NCI-H1092 (cell line): ENCODE data around the gene TMEFF2.
"Not testable (repeated sequence)": the region's sequence is repeated elsewhere in the genome, so short reads cannot be mapped to it uniquely, and the experiment has no call there.

Experiments used
- DNase-seq: peaks from one replicate; lab custom pipeline; 2025; lab: John Stamatoyannopoulos, UW

Gene TMEFF2

DNA sequence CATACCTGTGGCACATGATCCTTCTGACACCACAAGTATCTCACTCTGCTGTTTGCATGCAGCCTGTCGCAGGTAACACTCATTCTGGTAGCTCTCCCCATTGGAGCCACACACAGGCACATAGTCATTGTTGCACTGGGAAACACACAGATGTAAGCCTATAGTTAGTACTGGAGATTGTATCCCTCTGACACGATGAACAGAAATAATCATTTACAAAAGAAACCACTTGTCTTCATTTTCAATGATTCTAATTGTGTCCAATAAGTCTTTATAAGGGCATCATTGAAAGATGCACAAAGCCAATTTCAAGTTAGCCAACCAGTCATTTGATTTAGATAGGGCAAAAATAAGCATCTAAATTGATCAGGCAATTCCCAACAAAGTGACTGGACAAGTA is 10.4 kb downstream of the TMEFF2 start:
- no peak for DNase-seq

DNA sequence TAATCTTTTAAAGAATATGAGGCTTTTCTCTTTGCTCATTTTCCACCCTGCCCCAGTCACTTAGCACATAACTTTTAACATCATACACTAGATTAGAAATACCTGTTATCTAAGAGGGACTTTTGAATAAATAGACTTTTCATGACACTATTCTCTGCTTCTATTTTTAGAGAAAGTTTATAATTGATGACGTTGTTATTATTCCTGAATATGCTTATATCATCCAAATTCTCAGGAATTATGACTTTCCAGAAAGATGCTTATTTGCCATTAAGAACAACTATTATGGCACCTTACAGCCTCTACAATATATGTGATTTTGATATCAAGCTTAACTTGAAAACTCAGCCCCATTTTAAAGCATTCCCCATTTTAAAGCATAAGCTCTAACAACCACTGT is 11.4 kb downstream of the TMEFF2 start:
- no peak for DNase-seq

DNA sequence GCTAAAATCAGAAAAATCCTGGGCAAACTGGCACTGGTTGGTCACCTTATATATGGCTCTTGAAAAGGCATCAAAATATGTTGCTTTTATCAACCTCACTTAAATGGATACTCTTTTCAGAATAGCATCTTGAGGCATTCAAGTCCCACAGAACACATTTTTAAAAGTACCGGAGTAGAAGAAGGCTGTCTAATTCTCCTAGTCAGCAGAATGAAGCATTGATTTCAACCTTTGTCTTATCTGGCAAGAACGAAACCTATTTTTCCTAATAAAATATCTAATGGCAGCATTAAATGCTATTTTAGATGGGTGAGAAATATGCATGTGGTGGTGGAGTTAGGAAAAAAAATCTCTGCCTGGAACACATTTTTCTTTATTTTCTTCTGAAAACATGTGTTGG is 27.8 kb downstream of the TMEFF2 start:
- no peak for DNase-seq

DNA sequence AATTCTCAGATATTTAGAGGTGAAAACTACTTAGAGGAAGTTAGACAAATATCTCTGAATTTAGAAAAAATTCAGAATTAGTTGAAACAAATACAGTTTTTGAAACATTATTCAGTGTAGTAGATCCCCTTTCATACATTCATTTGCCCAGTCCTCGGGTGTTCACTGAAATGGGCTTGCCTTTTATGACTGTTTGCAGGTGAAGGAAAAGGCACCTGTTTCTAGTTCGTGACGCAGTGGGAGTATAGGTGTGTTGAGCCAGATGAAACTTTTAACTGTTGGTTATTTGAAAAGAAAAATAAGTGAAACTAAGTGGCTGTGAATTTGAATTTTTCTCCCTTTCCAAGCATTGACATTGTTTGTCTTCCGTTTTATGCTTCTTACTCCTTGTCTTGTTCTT is 28.9 kb downstream of the TMEFF2 start:
- no peak for DNase-seq

DNA sequence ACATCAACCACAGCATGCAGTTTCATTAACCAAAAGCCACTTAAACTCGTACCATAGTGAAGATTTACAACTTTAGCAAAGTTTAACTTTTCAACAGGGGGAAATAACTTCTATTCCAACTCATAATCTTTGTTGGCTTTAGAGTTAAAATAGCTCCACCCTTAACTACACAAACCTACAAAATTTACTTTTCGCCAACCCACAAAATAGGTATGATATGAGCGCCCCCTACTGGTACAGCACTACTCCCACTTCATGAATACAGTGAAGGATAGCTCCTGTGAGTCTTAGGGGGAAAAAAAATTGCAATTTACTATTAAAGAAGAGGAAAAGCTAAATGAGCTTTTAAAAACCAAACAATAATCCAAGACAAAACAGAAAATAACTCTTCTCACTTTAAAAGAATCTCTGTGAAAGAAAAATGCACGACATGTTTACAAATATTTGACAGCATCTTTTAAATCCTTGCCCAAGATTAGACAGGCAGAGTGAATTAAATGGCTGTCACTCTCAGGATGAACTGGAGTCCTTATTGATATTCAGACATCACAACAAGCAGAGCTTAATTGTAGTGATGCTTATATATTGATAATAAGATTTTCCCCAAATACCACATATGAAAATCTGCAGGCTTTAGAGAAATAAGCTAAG is 32.2 kb downstream of the TMEFF2 start:
- DNase-seq = peak; percentile 4

DNA sequence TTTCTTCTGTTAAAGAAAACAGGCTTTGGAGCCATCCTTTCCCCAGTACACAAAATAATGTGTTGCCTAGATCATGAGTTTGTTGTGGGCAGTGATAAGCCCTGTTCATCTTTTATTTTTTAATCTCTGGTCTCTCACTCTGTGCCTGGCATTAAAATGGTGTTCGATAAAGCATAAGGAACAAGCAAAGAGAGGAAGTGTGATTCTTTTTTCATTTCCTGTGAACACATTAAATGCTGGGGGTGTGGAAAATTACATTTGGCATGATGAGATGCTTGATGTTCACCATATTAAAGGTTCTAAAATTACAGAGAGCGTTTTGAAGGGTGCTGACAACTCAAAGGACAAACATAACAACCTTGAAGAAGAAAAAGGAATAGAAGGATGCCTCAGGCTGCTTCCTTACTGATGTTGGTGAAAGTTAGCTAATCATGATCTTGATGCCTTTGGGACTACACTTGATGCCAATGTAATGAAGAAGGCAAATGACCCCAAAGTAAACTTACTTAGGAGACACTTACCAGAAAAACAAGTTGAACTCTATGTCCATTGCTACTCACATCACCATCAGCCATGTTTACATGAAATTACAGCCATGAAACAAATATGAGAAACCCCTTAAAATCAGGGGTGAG is 33.0 kb downstream of the TMEFF2 start:
- DNase-seq = no peak

DNA sequence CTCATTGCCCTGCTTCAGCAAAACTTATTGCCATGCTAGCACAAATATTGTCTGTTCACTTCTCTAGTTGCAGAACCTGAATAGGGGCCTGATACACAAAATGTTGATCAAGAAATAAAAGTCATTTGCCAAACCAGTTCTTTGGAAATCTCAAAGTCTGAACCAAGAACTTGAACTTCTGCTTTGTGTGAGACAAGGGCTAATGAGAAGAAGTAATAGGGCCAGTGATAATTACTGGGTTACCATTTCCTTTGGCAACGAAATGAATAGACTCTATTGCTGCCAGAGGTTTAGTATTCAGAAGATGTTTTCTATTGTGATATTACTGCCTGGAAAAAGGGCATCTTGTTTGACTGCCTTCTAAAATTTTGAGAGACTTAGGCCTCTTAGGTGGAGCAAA is 35.0 kb downstream of the TMEFF2 start:
- DNase-seq = no peak

DNA sequence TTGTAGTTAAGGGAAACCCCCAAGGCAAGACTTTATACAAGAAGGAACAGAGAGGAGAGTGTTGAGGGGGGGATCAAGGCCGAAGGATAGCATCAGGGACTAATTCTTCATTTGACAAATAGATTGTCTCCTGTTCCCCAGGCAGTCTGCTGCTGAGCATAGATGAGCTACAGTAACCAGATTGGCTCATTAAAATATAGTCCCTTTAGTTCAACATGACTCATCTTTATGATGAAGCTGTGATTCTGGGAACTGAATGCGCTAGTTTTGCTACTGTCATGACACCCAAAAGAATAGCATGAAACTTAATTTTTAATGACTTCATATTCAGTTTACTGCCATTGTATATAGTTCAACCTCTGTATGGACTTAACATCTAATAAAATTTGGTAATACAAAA is 35.5 kb downstream of the TMEFF2 start:
- DNase-seq = no peak

DNA sequence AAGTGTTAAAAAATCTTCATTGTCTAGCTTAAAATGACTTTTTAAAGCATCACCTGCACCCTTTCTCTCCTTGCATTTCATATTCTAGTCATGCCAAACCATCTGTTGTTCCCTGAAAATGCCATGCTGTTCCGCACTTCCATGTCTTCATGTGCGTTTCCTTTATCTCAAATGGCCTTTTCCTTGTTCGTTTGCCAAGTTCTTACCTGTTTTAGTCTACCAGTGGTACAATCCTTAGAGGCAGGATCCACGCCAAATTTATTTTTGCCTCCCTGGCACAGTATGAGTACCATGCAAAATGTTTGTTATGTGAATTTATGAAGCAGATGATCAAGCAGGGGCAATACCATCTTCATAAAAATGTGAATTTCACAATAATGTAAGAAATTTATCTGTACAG is 37.0 kb downstream of the TMEFF2 start:
- DNase-seq = no peak

DNA sequence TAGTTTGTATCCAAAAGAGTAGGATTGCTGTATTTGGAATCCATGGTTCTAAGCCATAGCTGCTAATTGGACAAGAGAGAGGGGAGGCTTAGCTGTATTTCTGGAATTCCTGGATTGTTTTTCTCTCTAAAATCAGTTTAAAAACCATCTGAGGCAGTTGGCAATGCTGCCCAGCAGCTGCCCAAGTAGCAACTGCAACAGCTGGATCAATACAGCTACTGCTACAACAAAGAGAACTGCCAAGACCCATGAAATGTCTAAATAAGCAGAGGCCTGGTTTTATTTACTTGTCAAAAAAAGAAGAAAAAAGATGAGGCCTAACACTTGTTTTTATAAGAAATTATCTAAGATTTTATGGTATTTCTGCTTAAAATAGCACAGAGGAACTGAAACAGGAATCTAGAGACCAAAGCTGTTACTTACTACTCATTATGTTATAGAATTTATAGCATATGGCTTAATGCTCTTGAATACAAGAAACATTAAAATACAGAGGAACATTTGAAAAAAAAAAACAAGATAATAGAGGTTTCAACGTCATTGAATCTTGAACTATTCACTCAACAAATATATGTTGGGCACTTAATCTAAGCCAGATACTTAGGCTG is 39.1 kb downstream of the TMEFF2 start:
- no peak for DNase-seq

DNA sequence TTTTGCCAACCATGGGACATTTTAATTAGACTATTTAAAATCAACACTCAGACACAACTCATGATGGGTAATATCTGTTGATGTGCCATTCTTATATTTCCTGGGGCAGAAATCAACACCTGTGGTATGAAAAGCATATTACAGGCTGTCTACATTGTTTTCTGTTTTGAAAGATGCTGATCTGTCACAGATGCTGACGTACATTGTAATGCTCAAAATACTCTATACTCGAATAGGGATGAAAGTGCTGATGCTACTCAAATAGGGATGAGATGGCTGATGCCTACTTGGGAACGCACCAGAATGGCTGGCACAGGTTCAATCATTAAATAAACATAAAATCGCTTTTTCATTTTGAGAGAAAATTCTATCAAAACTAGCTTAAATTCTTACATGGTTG is 41.2 kb downstream of the TMEFF2 start:
- no peak for DNase-seq

DNA sequence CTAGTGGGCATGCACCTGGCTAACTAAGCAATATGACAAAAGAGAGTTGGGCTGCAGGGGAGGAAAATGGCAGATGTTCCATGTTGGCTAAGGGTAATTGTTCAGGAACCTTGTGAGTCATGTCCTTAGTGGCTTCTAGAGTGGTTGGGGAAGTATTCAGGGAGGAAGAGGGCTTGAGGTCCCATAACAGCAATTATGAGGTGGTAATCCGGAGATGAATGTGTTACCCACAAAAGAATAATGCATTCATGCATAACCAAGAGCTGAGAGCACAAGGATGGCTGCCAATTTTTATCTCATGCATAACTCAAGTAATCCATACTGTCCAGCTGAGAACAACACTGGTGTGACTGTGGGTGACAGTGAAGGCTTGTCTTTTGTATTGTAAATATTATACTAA is 42.9 kb downstream of the TMEFF2 start:
- DNase-seq = peak; percentile 67

DNA sequence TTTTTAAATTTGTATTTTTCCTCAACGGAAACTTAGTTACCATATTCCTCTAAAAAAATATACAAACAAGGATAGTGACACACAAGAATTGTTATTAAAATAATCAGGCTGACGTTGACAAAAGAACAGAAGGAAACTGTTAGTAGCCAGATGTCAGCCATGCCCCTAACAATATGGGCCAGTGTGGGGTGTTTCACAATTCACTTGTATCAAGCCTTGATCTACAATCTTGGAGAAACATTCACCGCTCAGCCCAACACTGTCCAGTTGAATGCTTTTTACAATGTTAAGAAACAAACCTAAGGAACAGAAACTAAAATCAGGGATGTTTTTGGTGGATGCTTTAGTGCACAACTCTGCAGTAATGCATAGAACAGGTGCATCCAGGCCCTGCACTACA is 44.6 kb downstream of the TMEFF2 start:
- no peak for DNase-seq

DNA sequence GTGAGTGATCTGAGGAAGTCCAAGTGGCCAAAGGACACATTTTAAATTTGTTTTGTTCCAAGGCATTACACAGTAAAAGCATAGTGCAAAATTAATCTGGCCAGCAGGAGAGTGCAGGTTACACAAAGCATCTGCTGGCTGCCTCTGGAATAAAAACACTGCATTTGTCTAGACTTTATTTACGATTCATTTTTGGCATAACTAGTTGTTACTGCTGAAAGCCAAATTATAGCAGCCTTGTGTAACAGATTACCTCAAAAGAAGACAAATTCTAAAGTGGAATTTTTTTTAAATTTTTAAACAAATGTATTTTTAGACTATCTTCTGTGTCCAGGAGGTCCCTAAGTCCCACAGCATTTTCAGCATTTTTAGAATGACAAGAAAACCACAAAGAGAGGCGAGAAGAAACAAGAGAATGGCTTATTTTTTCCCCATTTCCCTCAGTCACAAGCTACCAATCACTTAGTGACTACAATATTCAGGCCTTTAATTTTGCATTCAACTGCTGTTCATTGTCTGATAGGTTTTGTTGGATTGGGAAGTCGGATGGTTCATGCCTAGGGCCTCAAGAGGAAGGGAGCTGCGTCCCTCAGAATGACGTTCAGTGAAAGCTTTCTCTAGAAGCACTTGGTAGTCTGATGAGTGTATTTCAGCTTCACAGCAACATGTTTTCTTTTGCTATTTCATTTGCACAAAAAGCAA is 46.0 kb downstream of the TMEFF2 start:
- no peak for DNase-seq

DNA sequence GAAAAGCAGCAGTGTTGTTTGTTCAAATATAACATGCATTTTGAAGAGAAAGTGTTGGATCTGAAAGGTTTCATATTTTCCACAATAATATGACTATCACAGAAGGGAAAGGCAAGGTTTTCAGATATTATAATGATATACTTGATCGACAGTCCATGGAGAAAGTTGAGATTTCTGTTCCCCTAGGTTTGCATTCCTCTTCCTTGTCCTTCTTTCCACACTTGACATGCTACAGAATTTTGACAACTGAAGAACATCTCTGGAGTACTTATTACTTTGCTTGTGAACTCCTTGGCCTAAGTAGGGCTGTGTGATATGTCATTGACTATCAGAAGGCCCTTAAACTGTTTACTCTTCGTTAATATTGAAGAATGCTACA is 46.5 kb downstream of the TMEFF2 start:
- DNase-seq = no peak

DNA sequence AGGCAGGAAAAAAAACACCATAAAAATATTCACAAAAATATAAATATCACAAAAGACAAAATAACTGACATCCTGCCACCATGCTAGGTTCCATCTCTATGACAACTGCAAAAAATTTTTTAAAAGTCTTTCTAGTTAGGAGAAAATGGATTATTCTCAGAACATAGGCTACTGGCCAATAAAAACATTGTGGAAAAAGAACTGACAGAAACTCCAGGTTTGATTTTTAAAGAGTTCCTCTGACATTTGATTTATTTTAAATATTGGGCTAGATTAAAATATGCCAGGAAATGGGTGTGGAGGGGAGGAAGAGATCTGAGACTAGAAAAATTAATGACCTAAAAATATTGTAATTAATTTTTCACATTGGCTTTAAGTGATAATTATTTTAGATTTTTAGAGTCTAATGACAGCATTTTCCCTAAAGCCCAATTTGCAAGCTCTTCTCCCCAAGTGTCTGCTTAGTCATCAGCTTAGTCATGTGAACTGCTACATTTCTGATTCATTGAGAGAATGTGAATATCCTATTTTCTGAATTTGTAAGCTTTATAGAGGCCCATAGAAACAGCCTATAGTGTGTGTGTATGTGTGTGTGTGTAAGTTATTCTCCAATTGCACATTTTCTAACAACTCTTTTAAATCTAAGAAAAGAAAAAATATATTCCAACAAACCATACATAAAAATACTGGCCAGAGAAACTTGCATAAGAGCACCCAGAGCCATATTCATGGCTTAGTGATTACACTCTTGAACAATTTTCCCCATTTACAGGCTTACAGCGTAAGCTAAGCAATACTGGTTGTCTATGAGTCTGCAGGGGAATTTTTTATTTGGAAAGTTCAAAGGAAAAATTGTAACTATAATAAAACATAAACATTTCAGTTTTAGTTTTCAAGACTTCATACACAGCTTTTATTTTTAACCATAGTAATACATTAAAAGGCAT is 48.4 kb downstream of the TMEFF2 start:
- DNase-seq = no peak

DNA sequence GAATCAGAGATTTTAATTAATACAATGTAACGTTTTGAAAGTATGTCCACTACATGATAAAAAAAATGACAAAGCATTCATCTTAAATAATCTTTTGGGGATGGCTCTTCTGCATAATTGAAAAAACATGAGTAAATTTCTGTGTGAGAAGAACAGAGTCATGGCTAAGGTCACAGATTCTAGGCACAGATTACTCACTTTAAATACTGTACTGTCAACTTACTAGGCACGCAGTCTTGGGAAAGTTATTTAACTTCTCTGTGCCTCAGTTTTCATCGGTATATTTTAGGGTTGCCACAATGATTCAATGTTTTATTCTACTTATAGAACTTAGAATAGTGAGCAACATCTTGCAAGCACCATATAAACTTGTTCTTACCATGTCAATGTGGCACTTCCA is 49.2 kb downstream of the TMEFF2 start:
- DNase-seq = no peak

DNA sequence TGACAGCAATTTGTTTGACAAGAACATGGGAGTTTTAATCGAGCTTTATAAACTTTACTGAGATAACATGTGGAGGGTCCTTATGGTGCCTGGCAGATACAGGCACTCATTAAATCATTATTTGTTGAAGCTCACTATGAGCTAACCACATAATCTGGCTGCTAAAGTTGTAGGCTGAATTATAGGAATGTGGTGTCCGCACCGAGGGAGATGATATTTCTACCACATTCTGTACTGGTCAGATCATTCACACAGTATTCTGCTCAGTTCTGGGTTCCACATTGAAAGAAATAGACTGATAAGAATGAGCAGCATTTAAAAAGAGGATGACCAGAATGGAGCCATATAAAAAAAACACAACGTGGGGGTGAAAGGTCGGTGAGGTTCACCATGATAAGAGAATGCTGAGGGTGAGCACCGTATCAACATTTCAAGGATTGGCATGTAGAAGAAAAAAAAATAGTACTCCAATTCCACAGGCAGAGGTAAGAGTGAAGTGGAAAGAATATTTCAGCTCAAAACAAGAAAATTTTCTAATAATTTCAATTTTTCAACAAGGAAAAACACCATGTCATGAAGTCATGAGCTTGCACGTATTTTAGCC is 54.4 kb downstream of the TMEFF2 start:
- DNase-seq = no peak

DNA sequence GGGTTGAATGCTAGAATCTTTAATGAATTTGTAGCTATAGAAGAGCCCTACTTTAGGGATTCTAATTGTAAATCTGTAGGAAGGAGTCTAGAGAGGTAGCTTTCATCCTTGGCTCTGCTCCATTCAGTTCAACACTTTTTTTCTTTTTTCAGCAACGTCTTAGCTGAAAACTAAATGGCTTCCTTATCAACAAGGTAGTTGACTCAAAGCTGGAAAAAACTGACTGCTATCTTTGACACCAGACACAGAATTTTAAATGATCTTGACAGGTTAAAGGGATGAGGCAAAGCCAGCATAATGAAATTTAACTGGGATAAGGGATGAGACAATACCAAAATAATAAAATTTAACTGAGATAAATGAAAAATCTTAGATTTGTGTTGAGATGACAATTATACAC is 54.9 kb downstream of the TMEFF2 start:
- DNase-seq = no peak

DNA sequence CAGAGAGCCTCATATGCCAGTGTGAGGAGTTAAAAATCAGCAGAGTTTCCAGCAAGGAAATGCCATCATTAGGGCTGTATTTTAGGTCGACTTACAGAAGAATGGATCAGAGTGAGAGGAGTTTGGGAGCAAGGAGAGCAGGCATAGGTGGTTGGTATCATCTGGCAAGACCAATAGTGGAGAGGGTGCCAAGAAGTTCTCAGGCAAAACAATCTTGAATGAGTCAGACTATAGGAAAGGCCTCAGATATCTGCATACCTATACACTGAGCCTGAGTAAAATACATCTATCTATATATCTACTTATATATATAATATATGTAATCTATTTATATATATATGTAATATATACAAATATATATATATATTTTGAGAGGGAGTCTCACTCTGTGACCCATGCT is 57.3 kb downstream of the TMEFF2 start:
- no peak for DNase-seq

DNA sequence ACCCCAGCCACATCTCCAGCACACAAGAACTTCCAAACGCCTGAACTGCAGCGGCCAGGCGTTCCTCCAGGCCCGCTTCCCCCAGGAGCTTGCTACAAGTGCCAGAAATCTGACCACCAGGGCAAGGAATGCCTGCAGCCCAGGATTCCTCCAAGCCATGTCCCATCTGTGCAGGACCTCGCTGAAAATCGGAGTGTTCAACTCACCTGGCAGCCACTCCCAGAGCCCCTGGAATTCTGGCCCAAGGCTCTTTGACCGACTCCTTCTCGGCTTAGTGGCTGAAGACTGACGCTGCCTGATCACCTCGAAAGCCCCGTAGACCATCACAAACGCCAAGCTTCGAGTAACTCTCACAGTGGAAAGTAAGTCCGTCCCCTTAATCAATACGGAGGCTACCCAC is 62.1 kb downstream of the TMEFF2 start:
- DNase-seq = not testable (repeated sequence)

DNA sequence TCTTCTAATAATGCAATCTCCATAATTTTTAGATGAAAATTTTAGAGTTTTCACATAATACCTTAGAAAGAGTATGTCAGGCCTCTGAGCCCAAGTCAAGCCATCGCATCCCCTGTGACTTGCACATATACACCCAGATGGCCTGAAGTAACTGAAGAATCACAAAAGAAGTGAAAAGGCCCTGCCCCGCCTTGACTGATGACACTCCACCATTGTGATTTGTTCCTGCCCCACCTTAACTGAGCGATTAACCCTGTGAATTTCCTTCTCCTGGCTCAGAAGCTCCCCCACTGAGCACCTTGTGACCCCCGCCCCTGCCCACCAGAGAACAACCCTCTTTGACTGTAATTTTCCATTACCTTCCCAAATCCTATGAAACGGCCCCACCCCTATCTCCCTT is 64.4 kb downstream of the TMEFF2 start:
- not testable (repeated sequence) for DNase-seq
